GM19025 (cell line): ENCODE data around the gene OTOGL.
"Not testable (repeated sequence)": the region's sequence is repeated elsewhere in the genome, so short reads cannot be mapped to it uniquely, and the experiment has no call there.

Experiments
- ATAC-seq: cut with Tn5 transposase; IDR thresholded peaks from one replicate; pipeline ENCODE4 v1.9.1; 2021; ENCODE audit warnings: mild to moderate bottlenecking, low read depth, moderate library complexity; ENCODE audit not compliant: unreplicated experiment

Gene OTOGL

GRCh38 chr12:80264386-80264785, 165.0 kb downstream of the OTOGL start:
- no peak for ATAC-seq

- no peak for ATAC-seq
Measured at GRCh38 chr12:80264891-80265290, 165.6 kb downstream of the OTOGL start.

GRCh38 chr12:80268924-80269749, 169.8 kb downstream of the OTOGL start:
- no peak for ATAC-seq

- peak; percentile 48 for ATAC-seq
Measured at GRCh38 chr12:80269803-80270552, 170.6 kb downstream of the OTOGL start.

- no peak for ATAC-seq
Measured at GRCh38 chr12:80271780-80272179, 172.4 kb downstream of the OTOGL start.

GRCh38 chr12:80272387-80272915, 173.1 kb downstream of the OTOGL start:
- no peak for ATAC-seq

- ATAC-seq = no peak
Measured at GRCh38 chr12:80273144-80273543, 173.8 kb downstream of the OTOGL start.

- ATAC-seq = no peak
Measured at GRCh38 chr12:80277732-80278131, 178.4 kb downstream of the OTOGL start.

GRCh38 chr12:80282226-80282625, 182.9 kb downstream of the OTOGL start:
- no peak for ATAC-seq

- ATAC-seq = no peak
Measured at GRCh38 chr12:80282761-80283160, 183.4 kb downstream of the OTOGL start.

GRCh38 chr12:80291108-80291754, 191.9 kb downstream of the OTOGL start:
- no peak for ATAC-seq

GRCh38 chr12:80293347-80293746, 194.0 kb downstream of the OTOGL start:
- no peak for ATAC-seq

GRCh38 chr12:80293759-80294158, 194.4 kb downstream of the OTOGL start:
- no peak for ATAC-seq

GRCh38 chr12:80299219-80299618, 199.9 kb downstream of the OTOGL start:
- ATAC-seq = no peak

- peak; percentile 56 for ATAC-seq
Measured at GRCh38 chr12:80299976-80300375, 200.6 kb downstream of the OTOGL start.

GRCh38 chr12:80307436-80307835, 208.1 kb downstream of the OTOGL start:
- ATAC-seq = not testable (repeated sequence)

- ATAC-seq = no peak
Measured at GRCh38 chr12:80313209-80313608, 213.9 kb downstream of the OTOGL start.

GRCh38 chr12:80314741-80315140, 215.4 kb downstream of the OTOGL start:
- ATAC-seq = no peak

- no peak for ATAC-seq
Measured at GRCh38 chr12:80316222-80316621, 216.9 kb downstream of the OTOGL start.

- ATAC-seq = no peak
Measured at GRCh38 chr12:80317307-80317706, 218.0 kb downstream of the OTOGL start.

GRCh38 chr12:80317899-80318298, 218.6 kb downstream of the OTOGL start:
- no peak for ATAC-seq
